Fibroblast of lung (primary cell): ENCODE measurements around the gene ST6GAL1. TPM values are rescaled to one million over a fixed set of nuclear protein-coding genes. Genes with fewer than 3 reads are reported as not detected.

ENCODE experiments used
- DNase-seq, 2 donors: peaks; one replicate each; pipeline versions ENCODE4 v3.0.0 to v3.0.0-alpha.2; 2010; ENCODE audit warnings: low read depth in 2 of 2
- H2AFZ ChIP-seq: 2 replicates; pipeline ENCODE4 v1.5.1; 2012; ENCODE audit warnings: low read length, control low read depth, inconsistent platforms
- H3K27ac ChIP-seq: 2 replicates; pipeline ENCODE4 v1.5.1; 2011; ENCODE audit warnings: low read length, control low read depth; ENCODE audit not compliant: insufficient read depth
- H3K27me3 ChIP-seq: 2 replicates; pipeline ENCODE4 v1.5.1; 2011; ENCODE audit warnings: mild to moderate bottlenecking, low read length; ENCODE audit not compliant: control insufficient read depth, insufficient read depth
- H3K36me3 ChIP-seq: 2 replicates; pipeline ENCODE4 v1.5.1; 2011; ENCODE audit warnings: low read length; ENCODE audit not compliant: control insufficient read depth, insufficient read depth
- H3K4me1 ChIP-seq: 2 replicates; pipeline ENCODE4 v1.5.1; 2011; ENCODE audit warnings: low read length; ENCODE audit not compliant: control insufficient read depth, insufficient read depth; ENCODE audit errors: extremely low read depth
- H3K4me2 ChIP-seq: 2 replicates; pipeline ENCODE4 v1.5.1; 2011; ENCODE audit warnings: low read length, control low read depth; ENCODE audit not compliant: insufficient read depth; ENCODE audit errors: extremely low read depth
- H3K4me3 ChIP-seq, 4 experiments: fragments of 200-600 bp in 1 of 4; sonication (generic) in 1 of 4; replicated peaks in 1 of 4; 2 replicates each; pipeline ENCODE4 v1.5.1; 2011 to 2016; ENCODE audit warnings: low read length in 4 of 4, low read depth in 3 of 4, mild to moderate bottlenecking in 3 of 4, control low read depth in 2 of 4, inconsistent platforms in 1 of 4, mixed read lengths in 1 of 4; ENCODE audit not compliant: insufficient read depth in 1 of 4; ENCODE audit errors: control extremely low read depth in 1 of 4
- H3K79me2 ChIP-seq: 2 replicates; pipeline ENCODE4 v1.5.1; 2012; ENCODE audit warnings: mild to moderate bottlenecking, low read length, inconsistent platforms; ENCODE audit not compliant: control insufficient read depth, insufficient read depth
- H3K9ac ChIP-seq: 2 replicates; pipeline ENCODE4 v1.5.1; 2011; ENCODE audit warnings: mild to moderate bottlenecking, low read length, control low read depth; ENCODE audit not compliant: insufficient read depth
- H3K9me3 ChIP-seq: 2 replicates; pipeline ENCODE4 v1.5.1; 2012; ENCODE audit warnings: low read depth, low read length; ENCODE audit not compliant: control insufficient read depth, insufficient read depth
- H4K20me1 ChIP-seq: 2 replicates; pipeline ENCODE4 v1.5.1; 2011; ENCODE audit warnings: low read length; ENCODE audit not compliant: control insufficient read depth, insufficient read depth; ENCODE audit errors: extremely low read depth
- CTCF ChIP-seq, 2 donors: IDR thresholded peaks in 1 of 2; conservative IDR thresholded peaks in 1 of 2; 1 replicate in 1 of 2; 2 replicates in 1 of 2; pipeline ENCODE4 v1.5.1; 2011 to 2012; ENCODE audit warnings: low read length in 2 of 2, control low read depth in 1 of 2, inconsistent platforms in 1 of 2, low read depth in 1 of 2, mild to moderate bottlenecking in 1 of 2
- EZH2 ChIP-seq: IDR thresholded peaks from 2 replicates; pipeline ENCODE4 v1.5.1; 2012; ENCODE audit warnings: low read length, control low read depth, mild to moderate bottlenecking; ENCODE audit errors: missing control alignments
- polyA plus RNA-seq, 2 donors: library from polyadenylated mRNA; depleted of rRNA in 1 of 2; stranded (reverse) in 1 of 2; unstranded in 1 of 2; fragments of >200 nt; gene quantifications; 2 replicates each; pipeline ENCODE4 v1.2.1, GENCODE V29; 2011 to 2012; ENCODE audit warnings: missing spikeins in 1 of 2
- total RNA-seq: library from RNA; depleted of rRNA; stranded (reverse); fragments of >200 nt; gene quantifications from 2 replicates; pipeline ENCODE4 v1.2.1, GENCODE V29; 2014

The ST6GAL1 gene
- total and polyA plus RNA-seq, 2 donors (not counting 1 experiment from before 2014, with no cell fraction given), result 0.83 to 1.00 TPM

GRCh38 chr3:186921578-186921977, 8.7 kb upstream of the ST6GAL1 start:
- TF ChIP-seq CTCF (conservative IDR thresholded peaks at IDR 0.05 in 1 of 2, IDR thresholded peaks at IDR 0.05 in 1 of 2; ENCODE audit: low read depth in 1 of 2, low read length in 2 of 2) (no peak), EZH2 (no peak)
- no peak overlapping the region for H3K4me3 ChIP-seq
- H3K27ac ChIP-seq, result no peak overlapping the region
- H4K20me1 ChIP-seq, result no peaks in the 10 kb centered on the region
- H2AFZ ChIP-seq, result no peak overlapping the region
- DNase-seq, result no peak
- peaks cover 2% of the 10 kb centered on the region for H3K27me3 ChIP-seq
- no peaks in the 10 kb centered on the region for H3K4me1 ChIP-seq
- H3K36me3 ChIP-seq, result no peaks in the 10 kb centered on the region
- no peak overlapping the region for H3K9ac ChIP-seq
- no peaks in the 10 kb centered on the region for H3K79me2 ChIP-seq
- no peaks in the 10 kb centered on the region for H3K9me3 ChIP-seq
- no peak overlapping the region for H3K4me2 ChIP-seq

- peaks cover 2% of the 10 kb centered on the region for H3K27me3 ChIP-seq
- TF ChIP-seq CTCF (conservative IDR thresholded peaks at IDR 0.05 in 1 of 2, IDR thresholded peaks at IDR 0.05 in 1 of 2; ENCODE audit: low read depth in 1 of 2, low read length in 2 of 2) (no peak), EZH2 (no peak)
- H3K36me3 ChIP-seq, result no peaks in the 10 kb centered on the region
- H4K20me1 ChIP-seq, result no peaks in the 10 kb centered on the region
- no peak overlapping the region for H2AFZ ChIP-seq
- H3K9me3 ChIP-seq, result no peaks in the 10 kb centered on the region
- DNase-seq, result no peak
- no peaks in the 10 kb centered on the region for H3K79me2 ChIP-seq
- no peak overlapping the region for H3K4me3 ChIP-seq
- no peaks in the 10 kb centered on the region for H3K4me1 ChIP-seq
- no peak overlapping the region for H3K27ac ChIP-seq
- H3K9ac ChIP-seq, result no peak overlapping the region
- H3K4me2 ChIP-seq, result no peak overlapping the region
These were observed 8.1 kb upstream of the ST6GAL1 start for GRCh38 chr3:186922224-186922623.

- peak in 1 of 2 donors; percentile 16 for DNase-seq
- no peak overlapping the region for H3K4me3 ChIP-seq
- no peak overlapping the region for H3K27ac ChIP-seq
- H3K9ac ChIP-seq, result no peak overlapping the region
- H3K79me2 ChIP-seq, result no peaks in the 10 kb centered on the region
- no peaks in the 10 kb centered on the region for H3K9me3 ChIP-seq
- H3K4me2 ChIP-seq, result no peak overlapping the region
- peaks cover 2% of the 10 kb centered on the region for H3K27me3 ChIP-seq
- no peak overlapping the region for H2AFZ ChIP-seq
- TF ChIP-seq EZH2 (no peak), CTCF (conservative IDR thresholded peaks at IDR 0.05 in 1 of 2, IDR thresholded peaks at IDR 0.05 in 1 of 2; ENCODE audit: low read depth in 1 of 2, low read length in 2 of 2) (no peak)
- H3K36me3 ChIP-seq, result no peaks in the 10 kb centered on the region
- H4K20me1 ChIP-seq, result no peaks in the 10 kb centered on the region
- no peaks in the 10 kb centered on the region for H3K4me1 ChIP-seq
These were observed 7.5 kb upstream of the ST6GAL1 start for GRCh38 chr3:186922790-186923189.
